SK-N-SH treated with all-trans-retinoic acid at 6 μM for 48 hours (cell line): ENCODE data around the gene SYNGR3.

Experiments used
- CSRNP3 ChIP-seq: fragments of 250-450 bp; sonication (Bioruptor Pico); IDR thresholded peaks from 2 replicates; pipeline ENCODE4 v1.5.1; 2021; ENCODE audit warnings: mild to moderate bottlenecking, moderate library complexity
- GLIS3 ChIP-seq: fragments of 250-450 bp; sonication (Bioruptor Pico); IDR thresholded peaks from 2 replicates; pipeline ENCODE4 v1.5.0; 2020; ENCODE audit warnings: mild to moderate bottlenecking, moderate library complexity
- OSR1 ChIP-seq: fragments of 250-450 bp; sonication (Bioruptor Pico); IDR thresholded peaks from 2 replicates; pipeline ENCODE4 v1.8.0; 2022; ENCODE audit warnings: moderate library complexity, mild to moderate bottlenecking, inconsistent platforms
- PATZ1 ChIP-seq: fragments of 250-450 bp; sonication (Bioruptor Pico); IDR thresholded peaks from 2 replicates; pipeline ENCODE4 v1.8.0; 2020; ENCODE audit warnings: mild to moderate bottlenecking, moderate library complexity, borderline replicate concordance
- POU6F1 ChIP-seq: fragments of 250-450 bp; sonication (Bioruptor Pico); IDR thresholded peaks from 2 replicates; pipeline ENCODE4 v1.8.0; 2021; ENCODE audit warnings: low read depth, mild to moderate bottlenecking, moderate library complexity, borderline replicate concordance
- PPARA ChIP-seq: fragments of 250-450 bp; sonication (Bioruptor Pico); IDR thresholded peaks from 2 replicates; pipeline ENCODE4 v1.5.0; 2020; ENCODE audit warnings: mild to moderate bottlenecking, borderline replicate concordance
- SNAI2 ChIP-seq: fragments of 250-450 bp; sonication (Bioruptor Pico); IDR thresholded peaks from 2 replicates; pipeline ENCODE4 v1.5.0; 2020; ENCODE audit warnings: mild to moderate bottlenecking, moderate library complexity
- TSHZ2 ChIP-seq: fragments of 250-450 bp; sonication (Bioruptor Pico); IDR thresholded peaks from 2 replicates; pipeline ENCODE4 v1.5.0; 2020; ENCODE audit warnings: mild to moderate bottlenecking, moderate library complexity
- ZC3H10 ChIP-seq: fragments of 250-450 bp; sonication (Bioruptor Pico); IDR thresholded peaks from 2 replicates; pipeline ENCODE4 v1.5.1; 2021; ENCODE audit warnings: mild to moderate bottlenecking, moderate library complexity
- ZFP30 ChIP-seq: fragments of 450-650 bp; formaldehyde crosslinking; IDR thresholded peaks from 2 replicates; pipeline ENCODE4 v1.5.0; 2022; ENCODE audit warnings: mild to moderate bottlenecking, moderate library complexity
- ZNF565 ChIP-seq: fragments of 450-650 bp; formaldehyde crosslinking; conservative IDR thresholded peaks from 2 replicates; pipeline ENCODE4 v1.5.0; 2020; ENCODE audit warnings: low read depth, mild to moderate bottlenecking, moderate library complexity
- ZNF70 ChIP-seq: fragments of 450-650 bp; formaldehyde crosslinking; IDR thresholded peaks from 2 replicates; pipeline ENCODE4 v1.5.0; 2020; ENCODE audit warnings: mild to moderate bottlenecking, moderate library complexity
- ZNF8 ChIP-seq: fragments of 450-650 bp; formaldehyde crosslinking; IDR thresholded peaks from 2 replicates; pipeline ENCODE4 v1.5.0; 2020; ENCODE audit warnings: mild to moderate bottlenecking, moderate library complexity

- TF ChIP-seq ZNF565 (CRISPR knock-in tag) (no peak), SNAI2 (CRISPR knock-in tag) (peak; percentile 57; the same call in 1 of the 2 replicates), POU6F1 (no peak), ZNF70 (CRISPR knock-in tag) (no peak), OSR1 (CRISPR knock-in tag) (no peak), PATZ1 (CRISPR knock-in tag) (no peak), ZNF8 (no peak), GLIS3 (CRISPR knock-in tag) (no peak), ZFP30 (CRISPR knock-in tag) (no peak), TSHZ2 (peak; percentile 71), PPARA (CRISPR knock-in tag) (no peak), CSRNP3 (CRISPR knock-in tag) (no peak), ZC3H10 (CRISPR knock-in tag) (no peak)
Measured at GRCh38 chr16:2009791-2010510, 20.2 kb downstream of the SYNGR3 start, which contains the start of gene ZNF598.
